T-helper 9 cell (primary cell): ENCODE data around the gene TEPSIN.

Experiments
- DNase-seq: peaks from one replicate; pipeline ENCODE4 v3.0.0-alpha.2; 2020

The TEPSIN gene

GRCh38 chr17:81249223-81250040, 10.6 kb upstream of the TEPSIN start:
- DNase-seq, result no peak

- DNase-seq, result no peak
These were observed 9.8 kb upstream of the TEPSIN start for GRCh38 chr17:81248649-81249048.

- no peak for DNase-seq
These were observed 8.6 kb upstream of the TEPSIN start for GRCh38 chr17:81247339-81247990.

- DNase-seq, result no peak
These were observed 8.0 kb upstream of the TEPSIN start for GRCh38 chr17:81246679-81247338.

- no peak for DNase-seq
These were observed 7.5 kb upstream of the TEPSIN start for GRCh38 chr17:81246343-81246670.

- no peak for DNase-seq
These were observed 6.9 kb upstream of the TEPSIN start for GRCh38 chr17:81245665-81246342.

GRCh38 chr17:81245024-81245664, 6.3 kb upstream of the TEPSIN start:
- no peak for DNase-seq

- no peak for DNase-seq
These were observed 5.6 kb upstream of the TEPSIN start for GRCh38 chr17:81244358-81245023.

GRCh38 chr17:81243333-81243664, 4.4 kb upstream of the TEPSIN start:
- DNase-seq, result no peak

- DNase-seq, result no peak
These were observed 3.8 kb upstream of the TEPSIN start for GRCh38 chr17:81242421-81243332.

- DNase-seq, result peak; percentile 49
These were observed 3.0 kb upstream of the TEPSIN start for GRCh38 chr17:81241648-81242420.

GRCh38 chr17:81241203-81241602, 2.3 kb upstream of the TEPSIN start:
- no peak for DNase-seq

- no peak for DNase-seq
These were observed 1.9 kb upstream of the TEPSIN start for GRCh38 chr17:81240761-81241160.

GRCh38 chr17:81239714-81240555, 1.1 kb upstream of the TEPSIN start:
- DNase-seq, result peak; percentile 13

GRCh38 chr17:81238490-81238814, 403 bp downstream of the TEPSIN start:
- DNase-seq, result no peak

- DNase-seq, result no peak
These were observed 1.0 kb downstream of the TEPSIN start for GRCh38 chr17:81237591-81238489.

- DNase-seq, result no peak
These were observed 2.1 kb downstream of the TEPSIN start for GRCh38 chr17:81236784-81237183.
